ENCODE data around the gene RAPGEF4.

DNA sequence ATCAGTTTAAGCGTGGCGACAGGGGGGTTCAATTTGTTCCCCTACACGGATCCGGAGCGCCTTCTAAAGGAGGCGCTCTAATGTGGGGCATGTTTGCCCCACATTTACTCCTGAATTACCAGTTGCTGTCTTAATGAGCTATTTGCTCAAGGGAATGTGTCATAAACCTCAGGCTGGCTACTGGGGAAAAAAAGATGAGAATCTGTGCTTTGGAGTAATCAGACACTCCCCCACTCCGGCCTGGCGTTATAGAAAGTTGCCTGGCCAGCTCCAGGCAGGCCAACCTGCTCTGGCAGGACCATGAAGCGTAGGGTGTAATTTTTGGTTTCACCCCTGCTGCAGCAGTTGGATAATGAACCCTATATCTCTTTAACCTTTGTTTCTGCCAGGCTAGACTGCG, 309.0 kb downstream of the RAPGEF4 start:
- no peak for TF ChIP-seq POLR2A (IDR thresholded peaks at IDR 0.05)
- TF ChIP-seq, protein P1, sequence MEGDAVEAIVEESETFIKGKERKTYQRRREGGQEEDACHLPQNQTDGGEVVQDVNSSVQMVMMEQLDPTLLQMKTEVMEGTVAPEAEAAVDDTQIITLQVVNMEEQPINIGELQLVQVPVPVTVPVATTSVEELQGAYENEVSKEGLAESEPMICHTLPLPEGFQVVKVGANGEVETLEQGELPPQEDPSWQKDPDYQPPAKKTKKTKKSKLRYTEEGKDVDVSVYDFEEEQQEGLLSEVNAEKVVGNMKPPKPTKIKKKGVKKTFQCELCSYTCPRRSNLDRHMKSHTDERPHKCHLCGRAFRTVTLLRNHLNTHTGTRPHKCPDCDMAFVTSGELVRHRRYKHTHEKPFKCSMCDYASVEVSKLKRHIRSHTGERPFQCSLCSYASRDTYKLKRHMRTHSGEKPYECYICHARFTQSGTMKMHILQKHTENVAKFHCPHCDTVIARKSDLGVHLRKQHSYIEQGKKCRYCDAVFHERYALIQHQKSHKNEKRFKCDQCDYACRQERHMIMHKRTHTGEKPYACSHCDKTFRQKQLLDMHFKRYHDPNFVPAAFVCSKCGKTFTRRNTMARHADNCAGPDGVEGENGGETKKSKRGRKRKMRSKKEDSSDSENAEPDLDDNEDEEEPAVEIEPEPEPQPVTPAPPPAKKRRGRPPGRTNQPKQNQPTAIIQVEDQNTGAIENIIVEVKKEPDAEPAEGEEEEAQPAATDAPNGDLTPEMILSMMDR (IDR thresholded peaks at IDR 0.05) = no peak
